Parathyroid adenoma (tissue), 2 donors: Measurements from ENCODE around the gene VCAN.

Source experiments
- H2AFZ ChIP-seq: fragments of 300-600 bp; sonication (generic); one replicate; pipeline ENCODE4 v1.7.0; 2017; ENCODE audit warnings: antibody characterized with exemption, mild to moderate bottlenecking
- H3K27ac ChIP-seq: fragments of 300-600 bp; sonication (generic); one replicate; pipeline ENCODE4 v1.7.0; 2017
- H3K27me3 ChIP-seq: fragments of 300-600 bp; sonication (generic); one replicate; pipeline ENCODE4 v1.7.0; 2017; ENCODE audit warnings: low read length; ENCODE audit not compliant: control insufficient read depth, insufficient read depth
- H3K36me3 ChIP-seq: fragments of 300-600 bp; sonication (generic); one replicate; pipeline ENCODE4 v1.7.0; 2017; ENCODE audit warnings: low read length; ENCODE audit not compliant: control insufficient read depth, insufficient read depth
- H3K4me1 ChIP-seq: fragments of 300-600 bp; sonication (generic); one replicate; pipeline ENCODE4 v1.7.0; 2017; ENCODE audit warnings: control low read depth
- H3K4me2 ChIP-seq: fragments of 300-600 bp; sonication (generic); one replicate; pipeline ENCODE4 v1.7.0; 2017; ENCODE audit warnings: low read length
- H3K4me3 ChIP-seq: fragments of 300-600 bp; sonication (generic); one replicate; pipeline ENCODE4 v1.7.0; 2017; ENCODE audit warnings: low read depth, low read length
- H3K79me2 ChIP-seq: fragments of 300-600 bp; sonication (generic); one replicate; pipeline ENCODE4 v1.7.0; 2017; ENCODE audit warnings: control low read depth
- H3K9ac ChIP-seq: fragments of 300-600 bp; sonication (generic); one replicate; pipeline ENCODE4 v1.7.0; 2017; ENCODE audit warnings: mild to moderate bottlenecking
- H3K9me3 ChIP-seq: fragments of 300-600 bp; sonication (generic); one replicate; pipeline ENCODE4 v1.7.0; 2017; ENCODE audit warnings: low read length; ENCODE audit not compliant: control insufficient read depth
- TF ChIP-seq, protein P1 (sequence below): fragments of 300-600 bp; sonication (generic); IDR thresholded peaks from one replicate; pipeline ENCODE4 v1.7.0; 2017; ENCODE audit warnings: antibody characterized with exemption, mild to moderate bottlenecking
- donor health status: primary hyperparathyroidism.

Gene VCAN

DNA sequence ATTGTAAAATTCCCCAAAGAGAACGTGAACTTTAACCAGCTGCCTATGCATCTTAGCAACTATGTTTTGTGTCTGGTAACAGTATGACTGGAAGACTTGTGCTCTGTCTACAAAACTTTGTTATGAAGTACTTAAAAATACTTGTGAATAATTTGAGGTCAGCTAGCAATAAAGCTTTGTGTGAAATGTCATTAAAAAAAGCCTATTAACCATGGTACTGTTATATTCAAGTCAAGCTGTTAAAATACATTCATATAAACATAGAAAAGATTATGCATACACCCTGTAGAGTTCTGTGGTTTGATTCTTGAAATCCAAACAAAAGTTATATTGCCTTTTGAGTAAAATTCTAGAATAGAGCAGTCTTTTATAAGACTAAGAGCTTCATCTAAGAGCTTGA, 60.1 kb downstream of the VCAN start:
- H3K27me3 ChIP-seq = no peaks in the 10 kb centered on the region
- no peak overlapping the region for H3K9ac ChIP-seq
- H3K27ac ChIP-seq = no peak overlapping the region
- no peak overlapping the region for H3K4me3 ChIP-seq
- no peaks in the 10 kb centered on the region for H3K9me3 ChIP-seq
- H3K4me1 ChIP-seq = no peaks in the 10 kb centered on the region
- H3K79me2 ChIP-seq = no peaks in the 10 kb centered on the region
- no peak overlapping the region for H3K4me2 ChIP-seq
- no peaks in the 10 kb centered on the region for H3K36me3 ChIP-seq
- no peak overlapping the region for H2AFZ ChIP-seq
- TF ChIP-seq, protein P1, sequence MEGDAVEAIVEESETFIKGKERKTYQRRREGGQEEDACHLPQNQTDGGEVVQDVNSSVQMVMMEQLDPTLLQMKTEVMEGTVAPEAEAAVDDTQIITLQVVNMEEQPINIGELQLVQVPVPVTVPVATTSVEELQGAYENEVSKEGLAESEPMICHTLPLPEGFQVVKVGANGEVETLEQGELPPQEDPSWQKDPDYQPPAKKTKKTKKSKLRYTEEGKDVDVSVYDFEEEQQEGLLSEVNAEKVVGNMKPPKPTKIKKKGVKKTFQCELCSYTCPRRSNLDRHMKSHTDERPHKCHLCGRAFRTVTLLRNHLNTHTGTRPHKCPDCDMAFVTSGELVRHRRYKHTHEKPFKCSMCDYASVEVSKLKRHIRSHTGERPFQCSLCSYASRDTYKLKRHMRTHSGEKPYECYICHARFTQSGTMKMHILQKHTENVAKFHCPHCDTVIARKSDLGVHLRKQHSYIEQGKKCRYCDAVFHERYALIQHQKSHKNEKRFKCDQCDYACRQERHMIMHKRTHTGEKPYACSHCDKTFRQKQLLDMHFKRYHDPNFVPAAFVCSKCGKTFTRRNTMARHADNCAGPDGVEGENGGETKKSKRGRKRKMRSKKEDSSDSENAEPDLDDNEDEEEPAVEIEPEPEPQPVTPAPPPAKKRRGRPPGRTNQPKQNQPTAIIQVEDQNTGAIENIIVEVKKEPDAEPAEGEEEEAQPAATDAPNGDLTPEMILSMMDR = no peak

DNA sequence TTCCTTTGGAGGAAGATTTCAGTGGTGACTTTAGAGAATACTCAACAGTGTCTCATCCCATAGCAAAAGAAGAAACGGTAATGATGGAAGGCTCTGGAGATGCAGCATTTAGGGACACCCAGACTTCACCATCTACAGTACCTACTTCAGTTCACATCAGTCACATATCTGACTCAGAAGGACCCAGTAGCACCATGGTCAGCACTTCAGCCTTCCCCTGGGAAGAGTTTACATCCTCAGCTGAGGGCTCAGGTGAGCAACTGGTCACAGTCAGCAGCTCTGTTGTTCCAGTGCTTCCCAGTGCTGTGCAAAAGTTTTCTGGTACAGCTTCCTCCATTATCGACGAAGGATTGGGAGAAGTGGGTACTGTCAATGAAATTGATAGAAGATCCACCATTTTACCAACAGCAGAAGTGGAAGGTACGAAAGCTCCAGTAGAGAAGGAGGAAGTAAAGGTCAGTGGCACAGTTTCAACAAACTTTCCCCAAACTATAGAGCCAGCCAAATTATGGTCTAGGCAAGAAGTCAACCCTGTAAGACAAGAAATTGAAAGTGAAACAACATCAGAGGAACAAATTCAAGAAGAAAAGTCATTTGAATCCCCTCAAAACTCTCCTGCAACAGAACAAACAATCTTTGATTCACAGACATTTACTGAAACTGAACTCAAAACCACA, 67.4 kb downstream of the VCAN start:
- no peaks in the 10 kb centered on the region for H3K9me3 ChIP-seq
- no peak overlapping the region for H3K27ac ChIP-seq
- no peaks in the 10 kb centered on the region for H3K27me3 ChIP-seq
- H2AFZ ChIP-seq = no peak overlapping the region
- no peak overlapping the region for H3K4me3 ChIP-seq
- no peaks in the 10 kb centered on the region for H3K4me1 ChIP-seq
- no peak overlapping the region for H3K9ac ChIP-seq
- TF ChIP-seq, protein P1 = no peak
- H3K36me3 ChIP-seq = no peaks in the 10 kb centered on the region
- no peaks in the 10 kb centered on the region for H3K79me2 ChIP-seq
- H3K4me2 ChIP-seq = no peak overlapping the region

DNA sequence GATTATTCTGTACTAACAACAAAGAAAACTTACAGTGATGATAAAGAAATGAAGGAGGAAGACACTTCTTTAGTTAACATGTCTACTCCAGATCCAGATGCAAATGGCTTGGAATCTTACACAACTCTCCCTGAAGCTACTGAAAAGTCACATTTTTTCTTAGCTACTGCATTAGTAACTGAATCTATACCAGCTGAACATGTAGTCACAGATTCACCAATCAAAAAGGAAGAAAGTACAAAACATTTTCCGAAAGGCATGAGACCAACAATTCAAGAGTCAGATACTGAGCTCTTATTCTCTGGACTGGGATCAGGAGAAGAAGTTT, 67.9 kb downstream of the VCAN start:
- H3K27ac ChIP-seq = no peak overlapping the region
- no peak overlapping the region for H3K4me2 ChIP-seq
- TF ChIP-seq, protein P1 = no peak
- H3K4me1 ChIP-seq = no peaks in the 10 kb centered on the region
- no peaks in the 10 kb centered on the region for H3K36me3 ChIP-seq
- no peak overlapping the region for H3K9ac ChIP-seq
- H3K9me3 ChIP-seq = no peaks in the 10 kb centered on the region
- no peaks in the 10 kb centered on the region for H3K79me2 ChIP-seq
- H2AFZ ChIP-seq = no peak overlapping the region
- no peak overlapping the region for H3K4me3 ChIP-seq
- H3K27me3 ChIP-seq = no peaks in the 10 kb centered on the region

DNA sequence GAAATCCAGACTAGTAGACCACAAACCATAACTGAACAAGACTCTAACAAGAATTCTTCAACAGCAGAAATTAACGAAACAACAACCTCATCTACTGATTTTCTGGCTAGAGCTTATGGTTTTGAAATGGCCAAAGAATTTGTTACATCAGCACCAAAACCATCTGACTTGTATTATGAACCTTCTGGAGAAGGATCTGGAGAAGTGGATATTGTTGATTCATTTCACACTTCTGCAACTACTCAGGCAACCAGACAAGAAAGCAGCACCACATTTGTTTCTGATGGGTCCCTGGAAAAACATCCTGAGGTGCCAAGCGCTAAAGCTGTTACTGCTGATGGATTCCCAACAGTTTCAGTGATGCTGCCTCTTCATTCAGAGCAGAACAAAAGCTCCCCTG, 68.6 kb downstream of the VCAN start:
- H3K27ac ChIP-seq = no peak overlapping the region
- no peak overlapping the region for H2AFZ ChIP-seq
- H3K9ac ChIP-seq = no peak overlapping the region

DNA sequence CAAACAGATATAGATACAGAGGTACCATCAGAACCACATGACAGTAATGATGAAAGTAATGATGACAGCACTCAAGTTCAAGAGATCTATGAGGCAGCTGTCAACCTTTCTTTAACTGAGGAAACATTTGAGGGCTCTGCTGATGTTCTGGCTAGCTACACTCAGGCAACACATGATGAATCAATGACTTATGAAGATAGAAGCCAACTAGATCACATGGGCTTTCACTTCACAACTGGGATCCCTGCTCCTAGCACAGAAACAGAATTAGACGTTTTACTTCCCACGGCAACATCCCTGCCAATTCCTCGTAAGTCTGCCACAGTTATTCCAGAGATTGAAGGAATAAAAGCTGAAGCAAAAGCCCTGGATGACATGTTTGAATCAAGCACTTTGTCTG, 69.2 kb downstream of the VCAN start:
- Histone ChIP-seq H3K4me1 (no peaks in the 10 kb centered on the region), H3K9me3 (no peaks in the 10 kb centered on the region), H3K4me3 (no peak overlapping the region), H3K27ac (no peak overlapping the region), H3K27me3 (no peaks in the 10 kb centered on the region), H3K4me2 (no peak overlapping the region), H3K36me3 (no peaks in the 10 kb centered on the region), H2AFZ (no peak overlapping the region), H3K79me2 (no peaks in the 10 kb centered on the region), H3K9ac (no peak overlapping the region)
- TF ChIP-seq, protein P1 = no peak

More for the DNA sequence above, 68.6 kb downstream of the VCAN start:
- Histone ChIP-seq H3K9me3 (no peaks in the 10 kb centered on the region), H3K36me3 (no peaks in the 10 kb centered on the region), H3K4me1 (no peaks in the 10 kb centered on the region), H3K27me3 (no peaks in the 10 kb centered on the region), H3K79me2 (no peaks in the 10 kb centered on the region), H3K4me3 (no peak overlapping the region), H3K4me2 (no peak overlapping the region)
- TF ChIP-seq, protein P1 = no peak
